Omental fat pad (tissue), 4 donors: ENCODE results near the gene DIP2C. TPM values are rescaled to one million over a fixed set of nuclear protein-coding genes. Genes with fewer than 3 reads are reported as not detected.

Experiments
- ATAC-seq: fragments of 150-250 bp; one replicate; pipeline ENCODE4 v1.9.1; 2016; ENCODE audit warnings: mild to moderate bottlenecking, moderate library complexity; ENCODE audit not compliant: low FRiP score
- DNase-seq: peaks from one replicate; pipeline ENCODE4 v3.0.0-alpha.2; 2019; ENCODE audit warnings: low spot score
- total RNA-seq, 4 donors: library from RNA; depleted of rRNA; stranded (reverse); fragments of >200 nt; gene quantifications; one replicate each; pipeline ENCODE4 v1.1.0, GENCODE V29; 2016
- TF ChIP-seq, protein P1 (sequence below), 3 donors: fragments of 450-650 bp; IDR thresholded peaks; one replicate each; pipeline ENCODE4 v1.5.1; 2016 to 2017; ENCODE audit warnings: antibody characterized with exemption in 3 of 3, mild to moderate bottlenecking in 3 of 3, moderate library complexity in 2 of 3

Gene DIP2C
- total RNA-seq, 4 donors from 2014 or later = 19.7 to 56.5 (median 31.1) TPM

DNA sequence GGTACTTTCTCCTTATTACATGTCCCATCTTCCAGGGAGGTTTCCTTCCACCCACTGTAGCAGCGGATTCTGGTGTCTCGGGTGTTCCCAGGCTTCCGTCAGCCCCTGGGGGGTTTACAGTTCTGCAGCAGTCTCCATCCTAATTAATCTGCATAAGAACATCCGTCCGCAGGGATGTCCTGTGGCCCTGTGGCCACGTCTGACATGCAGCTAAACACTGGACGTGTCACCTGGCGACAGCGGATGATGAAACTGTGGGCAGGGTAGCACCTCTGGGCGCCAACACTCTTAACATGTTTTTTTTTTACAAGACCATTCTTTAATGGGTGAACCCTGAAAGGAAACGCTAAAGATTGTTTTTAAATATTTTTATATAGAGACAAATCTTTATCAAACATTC lies 58.2 kb downstream of the DIP2C start:
- TF ChIP-seq, protein P1, sequence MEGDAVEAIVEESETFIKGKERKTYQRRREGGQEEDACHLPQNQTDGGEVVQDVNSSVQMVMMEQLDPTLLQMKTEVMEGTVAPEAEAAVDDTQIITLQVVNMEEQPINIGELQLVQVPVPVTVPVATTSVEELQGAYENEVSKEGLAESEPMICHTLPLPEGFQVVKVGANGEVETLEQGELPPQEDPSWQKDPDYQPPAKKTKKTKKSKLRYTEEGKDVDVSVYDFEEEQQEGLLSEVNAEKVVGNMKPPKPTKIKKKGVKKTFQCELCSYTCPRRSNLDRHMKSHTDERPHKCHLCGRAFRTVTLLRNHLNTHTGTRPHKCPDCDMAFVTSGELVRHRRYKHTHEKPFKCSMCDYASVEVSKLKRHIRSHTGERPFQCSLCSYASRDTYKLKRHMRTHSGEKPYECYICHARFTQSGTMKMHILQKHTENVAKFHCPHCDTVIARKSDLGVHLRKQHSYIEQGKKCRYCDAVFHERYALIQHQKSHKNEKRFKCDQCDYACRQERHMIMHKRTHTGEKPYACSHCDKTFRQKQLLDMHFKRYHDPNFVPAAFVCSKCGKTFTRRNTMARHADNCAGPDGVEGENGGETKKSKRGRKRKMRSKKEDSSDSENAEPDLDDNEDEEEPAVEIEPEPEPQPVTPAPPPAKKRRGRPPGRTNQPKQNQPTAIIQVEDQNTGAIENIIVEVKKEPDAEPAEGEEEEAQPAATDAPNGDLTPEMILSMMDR (IDR thresholded peaks at IDR 0.05) = no peak
- ATAC-seq (no peak), DNase-seq (no peak)

DNA sequence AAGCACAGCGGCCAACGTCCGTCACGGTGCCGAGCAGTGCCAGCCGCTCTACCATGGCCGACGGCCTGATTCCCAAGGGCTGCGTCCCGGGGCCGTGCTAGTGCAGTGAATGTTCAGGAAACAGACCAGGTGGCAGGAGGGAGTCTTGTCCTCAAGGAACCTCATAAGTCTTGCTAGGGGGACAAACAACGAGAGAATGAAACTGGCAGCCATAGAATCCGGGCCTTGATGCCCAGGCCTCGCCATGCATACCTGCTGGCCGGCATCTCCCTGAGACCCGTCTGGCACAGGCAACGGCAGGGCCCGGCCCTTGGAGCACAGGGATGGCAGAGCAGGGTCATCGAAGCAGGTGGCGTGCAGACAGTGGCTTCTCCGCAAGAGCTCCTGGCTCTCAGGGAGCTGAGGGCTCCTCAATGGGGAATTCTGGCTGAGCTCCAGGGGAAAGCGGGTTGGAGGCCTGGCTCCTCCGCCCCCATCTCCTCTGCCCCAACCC lies 58.8 kb downstream of the DIP2C start:
- ATAC-seq (no peak), DNase-seq (no peak)
- TF ChIP-seq, protein P1 (IDR thresholded peaks at IDR 0.05) = no peak

DNA sequence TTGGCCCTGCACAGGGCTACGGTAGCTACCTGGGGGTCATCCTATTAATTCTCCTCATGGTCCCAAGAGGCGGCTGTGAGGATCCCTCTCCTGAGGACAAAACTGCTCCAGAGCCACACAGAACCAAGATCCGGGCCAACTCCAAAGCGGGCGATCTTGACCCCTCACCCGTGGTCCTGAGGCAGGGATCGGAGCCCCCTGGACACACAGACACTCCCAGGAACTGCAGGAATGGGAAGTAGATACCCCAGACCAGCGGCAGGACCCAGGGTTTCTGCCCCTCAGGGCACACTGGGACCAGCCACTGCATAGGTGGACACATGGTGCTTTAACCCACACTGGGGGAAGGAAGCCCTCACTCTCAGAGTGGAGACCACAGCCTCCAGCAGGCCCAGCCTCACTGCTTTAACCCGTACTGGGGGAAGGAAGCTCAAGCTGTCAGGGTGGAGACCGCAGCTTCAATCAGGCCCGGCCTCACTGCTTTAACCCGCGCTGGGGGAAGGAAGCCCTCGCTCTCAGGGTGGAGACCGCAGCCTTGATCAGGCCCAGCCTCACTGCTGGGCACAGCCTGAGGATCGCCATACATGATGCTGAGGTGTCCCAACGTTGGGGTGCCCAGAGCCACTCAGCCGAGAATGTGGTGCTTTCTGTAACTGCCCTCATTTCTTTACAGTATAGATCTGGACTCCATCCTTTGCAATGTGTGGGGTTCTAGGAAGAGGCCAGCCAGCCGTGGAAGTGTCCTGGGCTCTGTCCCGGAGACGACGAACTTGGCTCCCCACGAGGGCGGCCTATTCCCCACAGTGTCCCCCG lies 60.1 kb downstream of the DIP2C start:
- no peak for DNase-seq
- no peak for ATAC-seq
- TF ChIP-seq, protein P1 (IDR thresholded peaks at IDR 0.05) = no peak

DNA sequence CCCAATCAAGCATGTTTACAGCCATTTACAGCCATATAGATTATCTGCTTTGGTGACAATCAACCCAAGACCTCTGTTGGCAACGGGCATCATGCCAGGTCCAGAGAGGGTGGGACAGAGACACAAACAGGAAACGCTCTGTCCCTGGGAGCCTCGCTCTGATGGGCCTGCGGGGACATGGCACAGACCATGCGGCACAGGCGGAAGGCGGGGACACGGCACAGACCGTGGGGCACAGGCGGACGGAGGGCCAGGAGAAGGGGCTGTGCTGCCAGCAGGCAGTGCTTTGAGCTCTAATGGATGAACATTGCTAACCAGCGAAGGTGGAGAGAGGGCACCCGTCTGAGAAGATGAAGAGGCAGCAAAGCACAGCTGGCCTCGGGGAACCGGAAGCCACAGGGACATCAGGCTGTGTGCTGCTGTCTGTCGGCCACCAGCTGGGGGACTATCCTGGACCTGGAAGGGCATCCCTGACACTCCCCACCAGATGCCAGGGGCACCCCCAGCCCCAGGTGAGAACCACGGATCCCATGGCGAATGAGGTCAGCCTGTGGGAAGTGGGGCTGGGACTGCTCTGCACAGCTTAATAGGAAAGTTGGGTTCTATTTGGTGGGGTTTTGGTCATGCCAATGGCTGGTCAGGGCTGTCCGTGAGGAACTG lies 61.0 kb downstream of the DIP2C start:
- TF ChIP-seq, protein P1 (IDR thresholded peaks at IDR 0.05) = no peak
- DNase-seq = no peak

DNA sequence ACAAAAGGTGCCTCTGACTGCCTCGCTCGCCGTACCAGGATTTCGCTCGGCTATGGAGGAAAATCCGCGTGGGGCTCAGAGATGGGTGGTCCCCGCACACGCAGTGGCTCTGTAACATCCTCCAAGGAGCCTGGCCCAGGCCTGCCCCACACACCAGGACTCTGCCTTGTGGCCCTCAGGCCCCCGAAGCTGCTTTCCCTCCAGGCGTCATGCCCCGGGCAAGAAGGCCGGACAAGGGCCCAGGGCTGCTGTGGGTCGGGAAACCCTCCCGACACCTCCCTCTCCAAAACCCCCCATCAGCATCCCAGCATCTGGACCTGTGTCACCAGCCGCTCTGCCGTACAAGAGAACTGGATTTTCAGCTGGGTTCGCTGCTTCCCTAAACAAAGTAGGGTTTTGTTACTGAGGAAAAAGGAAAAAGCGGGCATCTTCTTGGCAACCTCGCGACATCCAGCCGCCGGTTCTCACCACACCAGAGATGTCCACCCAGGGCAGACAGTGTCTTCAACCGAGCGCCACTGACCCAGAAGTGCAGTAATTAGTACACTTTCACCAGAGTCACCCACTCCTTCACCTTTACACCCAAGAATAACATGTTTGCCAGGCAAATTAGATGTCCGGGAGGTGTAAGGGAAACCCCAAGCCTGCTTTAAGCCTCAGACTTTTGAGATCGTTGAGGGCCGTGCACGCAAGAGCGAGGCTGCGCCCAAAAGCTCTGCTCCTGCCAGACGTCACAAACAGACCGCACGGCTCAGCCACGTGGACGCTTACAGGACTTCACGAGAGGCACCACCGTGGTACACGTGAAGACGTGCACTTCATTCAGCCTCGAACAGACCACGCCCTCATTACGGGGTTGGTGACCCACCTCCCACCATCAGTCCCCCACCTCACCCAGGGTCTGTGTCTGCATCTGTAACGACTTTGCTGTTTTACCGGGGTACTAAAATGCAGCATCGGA lies 62.2 kb downstream of the DIP2C start:
- DNase-seq = no peak
- TF ChIP-seq, protein P1 (IDR thresholded peaks at IDR 0.05) = no peak
- no peak for ATAC-seq

More for the DNA sequence above, 61.0 kb downstream of the DIP2C start:
- ATAC-seq = no peak
